ENCODE measurements around the gene INSC.

The INSC gene

GRCh38 chr11:15109602-15110001, 5.1 kb upstream of the INSC start:
- DNase-seq (ENCODE audit: low read depth in 3 of 3) = no peak

GRCh38 chr11:15111215-15111614, 3.5 kb upstream of the INSC start:
- no peak for DNase-seq (ENCODE audit: low read depth in 3 of 3)

- DNase-seq (ENCODE audit: low read depth in 3 of 3) = no peak
These were observed 2.6 kb upstream of the INSC start for GRCh38 chr11:15112131-15112541.

- DNase-seq (ENCODE audit: low read depth in 3 of 3) = no peak
These were observed 1.3 kb upstream of the INSC start for GRCh38 chr11:15113381-15113780.

DNA sequence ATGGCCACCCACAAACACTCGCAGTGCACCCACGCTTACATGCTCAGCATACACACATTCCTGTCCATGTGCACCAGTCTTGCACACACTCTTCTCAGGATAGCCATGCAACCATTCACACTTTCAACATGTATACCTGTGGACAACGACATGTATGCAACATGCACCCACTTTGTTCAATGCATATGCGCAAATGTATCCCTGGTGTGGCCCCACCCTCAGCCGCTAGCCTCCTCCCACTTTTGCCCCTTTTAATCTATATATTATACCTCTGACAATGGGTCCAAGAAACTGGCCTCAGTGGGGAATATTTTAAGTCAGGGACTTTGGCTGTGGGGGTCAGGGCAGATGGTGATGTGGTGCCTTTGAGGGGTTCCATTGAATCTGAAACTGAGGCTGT, 963 bp downstream of the INSC start:
- DNase-seq (ENCODE audit: low read depth in 3 of 3) = no peak

- DNase-seq (ENCODE audit: low read depth in 3 of 3) = no peak
These were observed 3.0 kb downstream of the INSC start for GRCh38 chr11:15117751-15118150.

GRCh38 chr11:15118431-15118830, 3.7 kb downstream of the INSC start:
- DNase-seq (ENCODE audit: low read depth in 3 of 3) = no peak

DNA sequence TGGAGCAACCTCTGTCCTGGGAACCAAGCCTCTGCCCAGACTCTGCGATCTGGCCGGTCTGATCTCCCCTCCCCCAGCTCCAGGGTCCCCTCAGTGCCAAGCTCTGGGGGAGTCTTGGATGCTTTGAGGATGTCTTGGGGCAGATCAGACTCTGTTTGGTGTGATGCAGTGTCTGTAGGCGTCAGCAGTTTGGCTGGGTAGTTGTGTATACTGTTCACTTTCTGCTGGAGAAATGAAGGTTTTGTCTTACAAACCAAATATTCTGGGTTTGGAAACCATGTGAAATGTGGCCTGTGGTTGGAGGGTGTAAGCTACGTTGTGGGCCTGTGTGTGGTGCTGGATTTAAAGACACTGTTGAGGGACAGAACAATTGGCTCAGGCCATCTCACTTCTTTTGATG, 4.6 kb downstream of the INSC start:
- DNase-seq (ENCODE audit: low read depth in 3 of 3) = no peak

GRCh38 chr11:15119826-15120225, 5.1 kb downstream of the INSC start:
- DNase-seq (ENCODE audit: low read depth in 3 of 3) = no peak

DNA sequence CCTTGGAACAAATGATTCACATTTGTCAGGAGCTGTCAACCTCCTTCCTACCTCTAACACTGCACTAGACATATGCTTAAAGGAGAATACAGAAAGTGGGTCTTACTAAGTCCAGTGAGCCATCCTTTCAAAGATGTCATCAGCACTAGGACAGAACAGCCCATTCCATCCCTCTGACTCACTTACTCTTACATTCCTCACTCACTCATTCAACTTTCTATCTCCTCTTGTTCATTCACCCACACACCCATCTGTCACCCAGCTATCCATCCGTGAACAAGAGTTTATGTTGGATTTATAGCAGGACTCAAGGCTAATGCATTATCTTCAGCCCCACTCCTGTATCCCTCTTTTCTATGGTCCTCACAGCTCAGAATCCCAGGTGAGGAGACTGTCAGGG, 9.1 kb downstream of the INSC start:
- DNase-seq (ENCODE audit: low read depth in 3 of 3) = no peak

- DNase-seq (ENCODE audit: low read depth in 3 of 3) = no peak
These were observed 9.8 kb downstream of the INSC start for GRCh38 chr11:15124528-15124927.

DNA sequence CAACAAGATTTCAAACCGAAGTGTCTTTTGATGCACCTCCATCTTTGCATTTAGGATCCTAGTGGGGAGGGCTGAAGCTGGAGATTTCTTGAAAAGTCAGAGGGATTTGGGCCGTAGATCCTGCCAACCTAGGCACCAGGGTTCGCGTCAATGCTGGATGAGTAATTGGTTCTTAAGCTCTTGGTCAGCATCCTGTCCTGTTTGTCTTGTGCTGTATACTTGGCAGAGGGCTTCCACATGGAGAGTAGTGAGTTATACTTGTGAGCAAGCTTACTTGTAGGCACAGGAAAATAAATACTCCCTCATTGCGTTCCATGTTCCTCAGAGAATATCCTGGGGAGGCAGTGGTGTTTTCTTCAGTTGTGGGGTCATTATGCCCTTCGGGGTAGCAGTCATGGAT, 12.6 kb downstream of the INSC start:
- DNase-seq (ENCODE audit: low read depth in 3 of 3) = no peak

- DNase-seq (ENCODE audit: low read depth in 3 of 3) = no peak
These were observed 13.9 kb downstream of the INSC start for GRCh38 chr11:15128621-15129020.

- no peak for DNase-seq (ENCODE audit: low read depth in 3 of 3)
These were observed 21.4 kb downstream of the INSC start for GRCh38 chr11:15136166-15136565.

- no peak for DNase-seq (ENCODE audit: low read depth in 3 of 3)
These were observed 24.5 kb downstream of the INSC start for GRCh38 chr11:15139096-15139770.

DNA sequence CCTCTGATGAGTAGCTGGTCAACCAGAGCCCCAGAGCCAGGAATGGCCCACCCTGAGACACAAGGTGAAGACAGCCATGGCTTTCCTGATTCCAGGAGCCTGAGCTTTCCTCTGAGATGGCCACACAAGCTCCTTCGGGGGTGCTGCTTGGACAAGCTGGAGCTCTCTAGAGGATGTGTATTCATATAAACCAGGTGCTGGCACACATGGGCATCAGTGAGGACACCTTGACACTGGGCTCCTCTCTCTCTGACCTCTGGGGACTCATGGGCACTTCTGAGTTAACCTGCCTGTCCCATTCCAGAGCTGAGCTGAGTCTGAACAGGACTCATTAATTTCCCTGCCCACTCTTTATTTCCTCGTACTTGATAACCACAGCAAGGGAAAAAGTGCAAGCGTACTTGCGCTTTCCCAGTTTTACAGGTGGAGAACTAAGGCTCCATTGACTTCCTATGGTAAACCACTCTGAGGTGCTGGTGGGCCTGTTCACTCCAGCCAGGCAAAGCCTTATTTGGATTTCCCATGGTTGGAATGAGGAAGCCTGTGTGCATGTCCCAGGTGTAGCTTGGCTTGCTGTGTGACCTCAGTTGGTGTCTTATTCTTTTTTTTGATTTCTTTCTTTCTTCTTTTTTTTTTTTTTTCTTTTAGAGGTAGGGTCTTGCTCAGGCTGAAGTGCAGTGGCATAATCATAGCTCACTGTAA, 25.4 kb downstream of the INSC start:
- DNase-seq (ENCODE audit: low read depth in 3 of 3) = no peak

DNA sequence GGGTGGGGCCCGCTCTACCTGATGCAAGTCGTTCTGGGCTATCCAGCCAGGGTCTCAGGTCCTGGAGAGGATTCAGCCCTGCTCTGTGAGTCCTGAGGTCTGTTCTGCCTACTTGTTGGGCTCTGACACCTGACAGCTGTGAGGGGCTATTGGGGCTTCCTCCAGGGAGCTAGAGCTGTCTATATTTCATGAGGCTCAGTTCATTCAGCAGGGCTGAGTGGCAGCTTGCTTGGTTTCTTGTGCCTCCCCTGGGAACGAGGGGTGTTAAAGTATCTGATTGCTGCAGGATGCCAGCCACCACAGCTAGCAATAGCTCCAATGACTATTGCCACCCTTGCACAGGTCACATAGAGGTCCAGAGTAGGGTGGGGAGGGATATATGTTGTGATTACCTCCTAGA, 26.7 kb downstream of the INSC start:
- no peak for DNase-seq (ENCODE audit: low read depth in 3 of 3)

- no peak for DNase-seq (ENCODE audit: low read depth in 3 of 3)
These were observed 28.1 kb downstream of the INSC start for GRCh38 chr11:15142838-15143237.

- no peak for DNase-seq (ENCODE audit: low read depth in 3 of 3)
These were observed 29.1 kb downstream of the INSC start for GRCh38 chr11:15143855-15144254.

GRCh38 chr11:15144347-15144746, 29.6 kb downstream of the INSC start:
- no peak for DNase-seq (ENCODE audit: low read depth in 3 of 3)

- DNase-seq (ENCODE audit: low read depth in 3 of 3) = no peak
These were observed 30.4 kb downstream of the INSC start for GRCh38 chr11:15145151-15145550.

DNA sequence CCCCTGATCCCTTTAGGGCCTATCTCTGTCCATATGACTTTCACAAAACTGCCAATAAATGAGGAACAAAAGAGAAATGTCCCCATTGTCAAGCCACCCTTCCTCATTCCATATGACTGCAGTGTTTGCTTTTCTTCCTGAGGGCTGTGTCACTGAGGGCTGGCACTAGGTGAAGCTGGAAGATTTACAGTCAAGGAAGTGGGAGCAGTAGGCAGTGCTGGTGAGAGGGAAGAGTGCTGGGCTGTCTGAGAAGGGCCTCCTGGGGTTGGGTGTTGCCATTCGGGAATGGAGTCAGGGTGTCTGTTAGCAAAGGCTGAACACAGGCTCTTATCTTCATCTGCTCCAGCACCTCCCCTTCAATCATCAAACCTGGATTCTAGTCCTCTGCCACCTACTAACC, 30.9 kb downstream of the INSC start:
- no peak for DNase-seq (ENCODE audit: low read depth in 3 of 3)

DNA sequence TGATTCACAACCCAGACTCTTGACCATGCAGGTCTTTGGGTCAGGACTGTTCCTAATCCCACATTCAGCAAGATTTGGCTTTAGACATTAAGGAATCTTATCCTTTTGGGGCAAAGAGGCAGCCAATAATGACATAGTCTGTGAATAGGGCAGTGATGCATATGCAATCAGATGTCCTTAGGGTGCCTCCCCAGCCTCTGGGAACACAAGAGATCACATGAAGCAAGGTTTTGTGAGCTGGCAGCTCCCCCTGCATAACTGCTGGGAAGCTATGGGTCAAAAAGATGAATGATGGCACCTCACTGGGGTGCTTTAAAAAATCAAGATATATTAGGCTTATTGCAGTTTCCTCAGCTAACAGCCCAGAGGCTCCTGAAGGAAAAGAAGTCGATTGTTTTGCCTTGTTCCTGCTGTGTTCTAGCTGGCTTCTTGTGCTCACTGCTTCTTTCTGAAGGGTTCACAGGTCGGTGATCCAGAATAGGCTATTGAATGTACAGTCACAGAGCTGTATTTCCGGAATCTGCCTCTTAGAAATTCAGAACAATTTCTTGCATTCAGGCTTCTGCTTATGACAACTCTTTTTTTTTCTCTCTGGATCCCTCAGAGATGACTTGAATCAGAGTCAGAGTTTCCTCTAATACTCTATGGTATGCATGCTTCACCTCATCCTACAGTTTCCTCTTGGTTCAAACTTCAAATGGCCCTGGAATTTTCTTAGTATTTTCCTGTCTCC, 31.7 kb downstream of the INSC start:
- DNase-seq (ENCODE audit: low read depth in 3 of 3) = no peak
